ENCODE results near the gene C1QTNF6.
A peak's percentile ranks its signal among the peaks of the same experiment; 100 is the strongest.

Gene C1QTNF6

GRCh38 chr22:37139762-37140161 is 48.3 kb downstream of the C1QTNF6 start:
- DNase-seq: no peak

GRCh38 chr22:37138849-37139561 is 49.0 kb downstream of the C1QTNF6 start:
- peak in 1 of 2 experiments; percentile 47 for DNase-seq

GRCh38 chr22:37137903-37138665 is 50.0 kb downstream of the C1QTNF6 start:
- DNase-seq: peak; percentile 65 to 73

GRCh38 chr22:37137131-37137530 is 50.9 kb downstream of the C1QTNF6 start:
- DNase-seq: no peak

GRCh38 chr22:37135023-37135422 is 53.0 kb downstream of the C1QTNF6 start:
- DNase-seq: no peak

- no peak for DNase-seq
These were observed 54.6 kb downstream of the C1QTNF6 start for GRCh38 chr22:37133304-37134018.

- no peak for DNase-seq
These were observed 55.3 kb downstream of the C1QTNF6 start for GRCh38 chr22:37132773-37133172.

Data from activated CD4-positive, alpha-beta T cell treated with anti-CD3 and anti-CD28 coated beads, Interleukin-2, amount 50 U/mL, for 48 hours (primary cell).